Pulmonary artery endothelial cell (primary cell): ENCODE results near the gene IGSF21. TPM values are rescaled to one million over a fixed set of nuclear protein-coding genes. Genes with fewer than 3 reads are reported as not detected.

Source experiments
- DNase-seq: peaks from one replicate; pipeline ENCODE4 v3.0.0-alpha.2; 2011; ENCODE audit warnings: low read depth, low spot score
- total RNA-seq: library from RNA; depleted of rRNA; stranded (reverse); fragments of >200 nt; gene quantifications from 2 replicates; pipeline ENCODE4 v1.2.3, GENCODE V29; 2014

The IGSF21 gene
- total RNA-seq, 1 donor from 2014 or later, result not detected

- no peak for DNase-seq
Measured at GRCh38 chr1:18325136-18325535, 217.5 kb downstream of the IGSF21 start.

- DNase-seq, result no peak
Measured at GRCh38 chr1:18326211-18326897, 218.8 kb downstream of the IGSF21 start.

- DNase-seq, result no peak
Measured at GRCh38 chr1:18327650-18328049, 220.1 kb downstream of the IGSF21 start.

GRCh38 chr1:18328803-18329202 lies 221.2 kb downstream of the IGSF21 start:
- DNase-seq, result no peak

DNA sequence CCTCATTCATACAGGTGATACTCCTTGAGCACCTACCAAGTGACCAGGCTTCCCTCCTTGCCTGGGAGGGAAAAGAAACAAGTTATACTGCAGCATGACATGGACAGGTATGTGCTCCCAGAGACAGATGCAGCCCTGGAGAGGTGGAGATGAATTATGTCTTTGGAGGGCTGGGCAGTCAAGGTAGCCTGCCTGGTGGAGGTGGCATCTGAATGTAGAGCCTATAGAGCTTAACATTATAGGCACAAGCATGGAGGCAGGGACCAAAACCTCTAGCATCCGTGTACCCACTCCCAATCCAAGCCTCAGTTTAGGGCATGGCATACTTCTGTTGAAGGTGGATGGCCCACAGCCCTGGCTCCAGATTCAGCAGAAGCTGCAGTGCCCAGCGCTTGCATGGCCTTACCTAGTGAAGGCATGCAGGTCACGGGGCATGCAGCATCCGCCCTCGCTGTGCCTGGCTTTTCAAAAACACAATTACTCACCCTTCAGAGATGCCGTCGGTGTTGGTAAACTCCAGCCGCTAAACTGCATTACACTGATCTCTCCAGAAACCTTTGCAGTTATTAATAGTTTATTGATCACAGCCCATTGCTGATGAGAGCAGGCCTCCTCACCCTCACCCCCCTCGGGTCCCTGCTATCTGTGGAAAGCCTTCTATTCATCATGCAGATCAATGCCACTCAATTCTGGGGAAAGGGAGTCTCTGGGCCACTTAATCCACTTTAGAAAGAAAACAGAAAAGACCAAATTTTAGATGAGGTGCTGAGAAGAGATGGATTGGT lies 222.1 kb downstream of the IGSF21 start:
- no peak for DNase-seq

- DNase-seq, result no peak
Measured at GRCh38 chr1:18332576-18332975, 225.0 kb downstream of the IGSF21 start.

DNA sequence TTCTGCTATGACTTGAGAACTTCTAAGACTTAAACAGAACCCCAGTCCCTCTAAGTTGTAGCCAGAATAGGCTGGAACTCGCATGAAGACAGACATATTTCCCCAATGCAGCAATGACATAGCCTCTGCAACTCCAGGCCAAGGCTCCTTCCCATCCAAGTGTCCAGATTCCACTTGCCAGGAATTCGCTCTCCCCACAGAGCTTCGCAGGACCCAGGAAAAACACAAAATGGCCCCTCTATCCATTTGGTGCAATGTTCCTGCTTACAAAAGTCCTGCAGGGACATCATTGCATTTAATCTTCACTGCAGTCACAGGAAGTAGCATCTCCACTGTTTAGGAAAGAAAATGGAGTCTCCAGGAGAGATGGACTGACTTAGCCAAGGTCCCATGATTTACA lies 225.6 kb downstream of the IGSF21 start:
- no peak for DNase-seq

DNA sequence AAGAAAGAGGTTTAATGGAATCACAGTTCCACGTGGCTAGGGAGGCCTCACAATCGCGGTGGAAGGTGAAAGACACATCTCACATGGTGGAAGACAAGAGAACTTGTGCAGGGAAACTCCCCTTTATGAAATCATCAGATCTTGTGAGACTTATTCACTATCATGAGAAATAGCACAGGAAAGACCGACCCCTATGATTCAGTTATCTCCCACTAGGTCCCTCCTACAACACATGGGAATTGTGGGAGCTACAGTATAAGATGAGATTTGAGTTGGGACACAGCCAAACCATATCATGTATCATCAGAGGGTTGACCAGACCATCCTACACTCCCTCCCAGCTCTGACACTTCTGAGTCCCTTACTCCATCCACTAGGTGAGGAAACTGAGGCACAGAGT lies 229.2 kb downstream of the IGSF21 start:
- no peak for DNase-seq

- DNase-seq, result no peak
Measured at GRCh38 chr1:18337757-18338156, 230.2 kb downstream of the IGSF21 start.

DNA sequence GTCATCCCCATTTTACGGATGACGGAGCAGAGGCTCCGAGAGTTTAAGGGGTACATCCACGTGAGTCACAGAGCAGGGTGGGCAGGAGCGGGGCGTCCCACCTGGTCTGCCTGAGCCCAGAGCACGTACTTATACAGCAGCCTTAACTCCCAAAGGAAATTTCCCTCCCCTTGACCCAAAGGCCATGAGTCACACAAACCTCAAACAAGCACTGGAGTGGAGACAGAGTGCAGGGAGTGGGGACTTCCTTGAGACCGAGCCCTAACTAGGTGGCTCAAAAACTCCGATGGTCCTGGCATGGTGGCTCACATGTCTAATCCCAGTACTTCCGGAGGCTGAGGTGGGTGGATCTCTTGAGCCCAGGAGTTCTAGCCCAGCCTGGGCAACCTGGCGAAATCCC lies 231.6 kb downstream of the IGSF21 start:
- no peak for DNase-seq

- DNase-seq, result no peak
Measured at GRCh38 chr1:18340158-18340764, 232.7 kb downstream of the IGSF21 start.

DNA sequence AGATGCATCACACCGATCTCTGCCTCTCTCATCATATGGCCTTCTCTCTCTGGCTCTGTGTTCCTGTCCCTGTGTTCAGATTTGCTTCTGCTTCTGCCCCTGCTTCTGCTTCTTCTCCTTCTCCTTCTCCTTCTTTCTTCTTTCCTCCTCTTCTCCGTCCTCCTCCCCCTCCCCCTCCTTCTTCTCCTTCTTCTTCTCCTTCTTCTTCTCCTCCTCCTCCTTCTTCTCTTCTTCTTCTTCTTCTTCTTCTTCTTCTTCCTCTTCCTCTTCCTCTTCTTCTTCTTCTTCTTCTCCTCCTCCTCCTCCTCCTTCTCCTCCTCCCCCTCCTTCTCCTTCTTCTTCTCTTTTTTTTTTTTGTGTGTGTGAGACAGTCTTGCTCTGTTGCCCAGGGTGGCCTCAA lies 233.2 kb downstream of the IGSF21 start:
- DNase-seq, result no peak

DNA sequence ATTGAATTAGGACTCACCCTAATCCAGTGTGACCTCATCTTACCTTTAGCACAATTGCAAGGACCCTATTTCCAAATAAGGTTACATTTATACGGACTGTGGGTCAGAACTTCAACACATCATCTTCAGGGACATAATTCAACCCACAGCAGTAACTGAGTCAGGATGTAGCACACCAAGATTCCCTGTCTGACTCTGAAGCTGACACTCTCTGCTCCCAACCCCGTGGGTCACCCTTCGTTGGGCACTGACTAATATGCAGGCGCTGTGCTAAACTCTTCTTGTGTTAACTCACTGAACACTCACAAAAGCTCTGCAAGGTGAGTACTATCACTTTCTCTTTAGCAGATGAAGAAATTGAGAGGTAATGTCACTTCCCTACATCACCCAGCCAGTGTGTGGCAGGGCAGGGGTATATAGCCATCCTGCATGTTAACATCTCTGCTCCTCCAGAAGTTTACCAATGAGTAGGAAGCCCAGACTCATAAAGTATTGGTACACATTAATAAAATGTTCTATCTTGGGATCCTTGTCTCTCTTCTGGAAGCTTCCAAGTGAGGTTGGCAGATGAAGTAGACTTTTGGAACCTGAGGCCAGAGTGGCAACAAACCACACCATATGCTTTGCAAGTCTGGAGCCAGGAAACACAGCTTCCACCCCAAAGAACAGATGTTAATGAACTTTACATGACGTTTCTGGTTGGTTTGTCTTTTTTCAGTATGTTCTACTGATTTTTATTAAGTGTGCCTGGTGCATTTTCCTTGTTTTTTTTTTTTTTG lies 233.9 kb downstream of the IGSF21 start:
- DNase-seq, result no peak

GRCh38 chr1:18342744-18343143 lies 235.1 kb downstream of the IGSF21 start:
- no peak for DNase-seq

GRCh38 chr1:18343581-18343980 lies 236.0 kb downstream of the IGSF21 start:
- DNase-seq, result no peak

GRCh38 chr1:18344755-18345154 lies 237.2 kb downstream of the IGSF21 start:
- no peak for DNase-seq

DNA sequence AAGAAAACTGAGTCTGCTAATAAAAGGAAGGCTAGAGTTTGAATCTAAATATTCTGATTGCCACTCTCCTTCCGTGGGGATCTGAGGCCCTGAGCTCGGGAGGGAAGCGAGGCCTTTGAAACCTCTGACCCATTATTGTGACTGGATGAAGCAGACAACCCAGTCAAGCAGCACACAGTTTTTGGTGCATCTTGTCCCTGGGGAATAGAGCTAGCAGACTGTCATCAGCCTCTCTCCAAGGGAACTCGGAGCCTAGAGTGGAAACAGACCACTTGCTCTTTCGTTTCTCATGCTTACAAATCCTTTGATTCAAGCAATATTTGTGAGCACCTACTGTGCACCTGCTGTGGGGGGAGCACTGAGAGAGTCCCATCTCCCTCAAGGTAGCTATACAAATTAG lies 240.0 kb downstream of the IGSF21 start:
- DNase-seq, result no peak

DNA sequence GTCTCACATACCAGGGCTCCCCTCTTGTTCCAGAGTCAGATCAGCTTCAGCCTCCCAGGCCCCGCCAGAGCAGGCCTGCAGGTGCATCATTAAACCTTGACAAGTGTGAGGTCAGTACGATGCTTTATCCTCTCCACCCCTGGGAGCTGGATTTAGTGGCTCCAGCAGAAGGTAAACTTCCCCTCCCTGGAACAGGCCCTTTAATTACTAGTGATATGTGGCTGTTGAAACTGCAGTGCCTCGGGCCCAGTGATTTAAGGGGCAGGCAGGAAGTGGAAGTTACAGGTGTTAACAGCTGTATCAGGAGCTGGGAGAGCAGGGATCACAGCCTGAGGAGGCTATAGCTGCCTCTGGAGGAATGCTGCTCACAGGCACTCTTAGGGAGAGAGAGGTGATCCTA lies 240.8 kb downstream of the IGSF21 start:
- no peak for DNase-seq

DNA sequence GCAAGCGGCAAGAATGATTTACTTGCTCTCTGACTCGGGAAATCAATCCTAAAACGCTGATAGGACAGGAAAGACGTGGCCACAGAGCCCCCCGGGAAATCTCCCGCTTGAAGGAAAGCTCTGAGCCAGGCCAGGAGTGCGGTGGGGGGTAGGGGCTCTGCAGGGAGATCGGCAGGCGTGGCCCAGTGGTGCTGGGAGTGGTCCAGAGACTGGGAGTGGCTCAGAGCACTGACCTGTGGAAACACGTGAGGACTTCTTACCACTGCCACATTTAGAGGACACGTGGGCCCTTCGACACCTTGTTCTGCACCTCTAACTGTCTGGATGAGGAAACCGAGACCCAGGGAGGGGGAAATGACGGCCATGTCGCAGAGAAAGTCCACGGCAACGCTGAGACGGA lies 243.1 kb downstream of the IGSF21 start:
- no peak for DNase-seq

GRCh38 chr1:18351735-18352134 lies 244.1 kb downstream of the IGSF21 start:
- DNase-seq, result no peak

GRCh38 chr1:18352636-18353265 lies 245.2 kb downstream of the IGSF21 start:
- DNase-seq, result no peak
